SHP77 treated with DMSO at 0.1 percent for 48 hours (cell line): Measurements from ENCODE around the gene CPXM2.

Experiments
- DNase-seq: peaks from one replicate; lab custom pipeline; 2025; lab: John Stamatoyannopoulos, UW

Gene CPXM2

DNA sequence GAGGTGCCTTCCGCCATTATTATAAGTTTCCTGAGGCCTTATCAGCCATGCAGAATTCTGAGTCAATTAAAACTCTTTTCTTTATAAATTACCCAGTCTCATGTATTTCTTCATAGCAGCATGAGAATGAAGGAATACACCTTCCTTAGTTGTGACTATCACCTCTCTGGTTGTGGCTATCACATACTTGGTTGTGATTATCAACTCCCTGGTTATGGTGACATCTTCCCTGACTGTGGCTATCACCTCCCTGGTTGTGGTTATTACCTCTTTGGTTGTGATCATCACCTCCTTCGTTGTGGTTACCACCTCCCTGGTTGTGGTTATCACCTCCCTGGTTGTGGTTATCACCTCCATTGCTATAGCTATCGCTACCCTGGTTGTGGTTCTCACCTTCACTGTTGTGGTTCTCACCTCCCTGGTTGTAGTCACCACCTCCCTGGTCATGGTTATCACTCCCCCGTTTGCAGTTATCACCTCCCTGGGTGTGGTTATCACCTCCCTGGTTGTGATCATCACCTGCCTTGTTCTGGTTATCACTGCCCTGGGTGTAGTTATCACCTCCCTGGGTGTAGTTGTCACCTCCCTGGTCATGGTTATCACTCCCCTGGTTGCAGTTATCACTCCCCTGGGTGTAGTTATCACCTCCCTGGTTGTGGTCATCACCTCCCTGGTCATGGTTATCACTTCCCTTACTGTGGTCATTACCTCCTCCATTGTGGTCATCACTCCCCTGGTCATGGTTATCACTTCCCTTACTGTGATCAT lies 119.5 kb downstream of the CPXM2 start:
- DNase-seq = no peak

DNA sequence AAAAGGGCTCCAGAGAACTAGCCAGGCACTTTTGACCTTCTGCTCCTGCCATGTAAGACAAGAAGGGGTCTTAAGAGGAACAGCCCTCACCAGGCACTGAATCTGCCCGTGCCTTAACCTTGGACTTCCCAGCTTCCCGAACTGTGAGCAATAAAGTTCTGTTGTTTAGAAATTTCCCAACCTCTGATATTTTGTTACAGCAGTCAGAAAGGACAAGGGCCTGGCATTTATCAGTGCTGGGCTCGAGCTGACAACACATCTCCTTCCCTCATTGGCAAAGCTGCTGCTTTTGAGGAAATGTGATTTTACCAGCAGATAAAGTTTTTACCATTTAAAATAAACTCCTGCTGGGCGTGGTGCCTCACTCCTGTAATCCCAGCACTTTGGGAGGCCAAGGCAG lies 122.0 kb downstream of the CPXM2 start:
- DNase-seq = no peak

DNA sequence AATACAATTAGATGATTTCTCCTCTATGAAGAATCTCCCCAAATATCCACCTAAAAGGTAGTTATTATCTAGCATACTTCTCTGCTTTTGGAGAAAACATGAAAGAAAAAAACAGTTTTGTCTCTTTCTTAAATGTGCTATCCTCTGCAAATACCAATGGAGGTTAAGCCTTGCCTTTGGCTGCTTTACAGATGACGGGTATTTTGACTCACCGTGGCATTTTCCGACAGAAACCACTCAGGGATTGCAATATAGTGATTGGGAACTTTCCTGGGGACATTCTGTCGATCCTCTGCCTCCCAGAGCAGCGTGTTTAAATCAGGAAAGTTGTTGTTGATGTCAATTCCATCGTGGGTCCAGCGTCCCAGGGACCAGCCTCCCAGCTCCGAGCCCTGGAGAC lies 124.8 kb downstream of the CPXM2 start:
- no peak for DNase-seq

- DNase-seq = no peak
These were observed 125.6 kb downstream of the CPXM2 start for GRCh38 chr10:123766012-123766411.

DNA sequence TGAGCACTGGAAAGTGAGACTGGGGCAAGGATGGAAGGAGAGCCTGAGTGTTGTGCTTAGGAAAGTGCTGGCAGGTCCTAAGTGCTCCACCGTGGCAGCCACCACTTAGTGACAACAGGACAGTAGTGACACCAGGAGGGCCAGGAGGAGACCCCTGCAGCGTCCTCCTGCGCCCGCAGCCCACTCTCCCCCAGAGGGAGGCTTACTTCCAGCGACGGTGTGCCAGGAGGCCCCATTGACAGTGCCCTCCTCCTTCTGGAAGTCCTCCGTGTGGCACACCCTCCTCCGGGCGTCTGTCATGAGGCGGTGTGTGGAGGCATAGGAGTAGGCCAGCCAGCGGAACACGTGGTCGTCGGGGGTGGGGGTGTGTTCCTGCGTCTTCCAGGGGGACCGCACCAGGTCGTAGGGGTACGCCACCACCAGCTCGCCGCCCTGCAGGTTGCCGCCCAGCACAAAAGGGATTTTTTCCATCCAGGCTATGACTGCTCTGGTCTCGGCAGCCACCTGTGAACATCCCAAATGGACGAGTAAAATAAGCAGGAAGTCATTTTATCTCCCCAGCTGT lies 129.9 kb downstream of the CPXM2 start:
- no peak for DNase-seq

GRCh38 chr10:123761038-123761428 lies 130.6 kb downstream of the CPXM2 start:
- DNase-seq = no peak

DNA sequence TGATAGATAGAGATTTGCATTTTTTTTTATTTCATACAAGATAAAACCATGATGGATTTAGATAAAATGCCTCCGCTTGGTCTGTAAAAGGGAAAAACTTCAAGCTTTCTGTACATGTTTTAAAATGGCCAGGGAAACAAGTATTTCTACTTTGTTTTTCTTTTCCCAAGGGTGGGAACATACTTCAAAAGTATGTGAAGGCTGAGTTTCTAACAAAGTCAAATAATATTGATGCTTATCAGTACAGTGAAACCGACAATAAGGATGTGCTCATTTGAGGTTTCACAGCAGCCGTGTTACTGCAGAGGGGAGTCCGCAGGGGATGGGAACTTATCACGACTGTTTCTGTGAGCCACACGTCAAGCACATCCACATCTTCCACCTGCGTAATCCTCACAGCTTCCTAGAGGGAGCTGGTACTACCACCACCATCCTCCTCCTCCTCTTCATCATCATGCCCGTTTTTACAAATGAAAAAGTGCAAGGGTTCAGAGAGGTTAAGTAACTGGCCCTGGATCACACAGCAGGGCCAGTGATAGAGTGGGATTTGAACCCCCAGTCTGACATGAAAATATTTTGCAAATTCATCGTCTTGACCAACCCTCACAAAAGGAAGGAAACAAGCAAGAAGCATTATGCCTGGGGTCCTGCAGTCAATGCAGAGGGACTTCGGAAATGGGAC lies 131.1 kb downstream of the CPXM2 start:
- no peak for DNase-seq

DNA sequence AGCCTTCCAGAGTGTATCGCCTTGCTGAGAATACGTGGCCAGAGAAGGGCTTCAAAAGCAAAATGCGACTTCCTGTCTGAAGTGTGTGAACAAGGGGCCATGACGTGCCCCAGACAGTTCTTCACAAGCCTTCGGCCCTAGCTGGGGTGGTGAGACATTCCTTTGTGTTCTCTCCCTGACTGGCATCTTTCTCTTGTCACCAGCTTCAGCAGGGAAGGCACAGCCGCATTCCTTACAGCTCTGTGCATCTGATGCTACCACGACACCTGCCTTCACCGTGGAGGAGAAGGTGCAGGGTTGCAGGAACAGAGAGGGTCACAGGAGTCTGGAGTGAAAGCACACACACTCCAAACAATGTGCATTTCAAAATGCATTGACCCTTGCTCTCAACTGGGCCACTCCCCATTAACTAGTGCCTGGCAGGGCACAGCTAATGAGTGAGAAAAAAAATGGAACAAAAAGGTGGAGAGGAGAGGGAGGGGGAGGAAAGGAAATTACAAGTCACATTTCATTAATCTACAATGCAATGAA lies 132.0 kb downstream of the CPXM2 start:
- DNase-seq = no peak

DNA sequence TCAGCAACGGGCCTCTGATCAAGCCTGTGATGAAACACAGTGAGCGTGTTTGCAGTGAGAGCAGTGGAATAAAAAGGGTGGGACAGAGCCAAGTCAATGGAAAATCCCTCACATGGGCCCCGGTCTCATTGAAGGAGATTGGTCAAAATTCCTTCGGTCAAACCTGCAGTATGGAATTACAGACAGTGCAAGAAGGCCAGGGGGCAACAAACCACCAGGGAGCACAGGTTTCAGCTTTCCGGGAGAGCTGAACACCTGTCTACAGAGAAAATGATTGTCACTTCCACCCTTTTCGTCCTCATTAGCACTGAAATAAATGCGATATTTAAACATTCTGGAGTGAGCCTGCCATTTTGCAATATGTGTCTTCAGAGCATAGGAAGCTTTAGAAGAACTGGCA lies 132.6 kb downstream of the CPXM2 start:
- DNase-seq = no peak

DNA sequence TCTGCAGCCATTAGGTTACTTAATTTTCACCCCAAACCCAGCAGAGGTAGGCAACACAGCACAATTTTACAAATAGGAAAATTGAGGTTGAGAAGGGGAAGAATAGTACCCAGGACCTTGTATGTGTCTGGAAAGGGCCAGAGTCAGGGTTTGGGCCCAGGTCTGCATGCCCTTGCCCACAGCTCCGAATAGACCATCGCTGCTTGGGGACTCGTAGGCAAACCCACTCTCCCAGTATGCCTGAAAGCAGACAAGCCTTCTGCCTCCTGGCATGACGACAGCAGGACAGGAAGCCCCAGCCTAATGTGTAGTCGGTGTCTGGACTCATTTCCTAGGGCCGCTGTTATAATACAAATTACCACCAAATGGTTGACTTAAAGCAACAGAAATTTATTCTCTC lies 133.8 kb downstream of the CPXM2 start:
- DNase-seq = no peak

- DNase-seq = no peak
These were observed 136.5 kb downstream of the CPXM2 start for GRCh38 chr10:123755061-123755460.

DNA sequence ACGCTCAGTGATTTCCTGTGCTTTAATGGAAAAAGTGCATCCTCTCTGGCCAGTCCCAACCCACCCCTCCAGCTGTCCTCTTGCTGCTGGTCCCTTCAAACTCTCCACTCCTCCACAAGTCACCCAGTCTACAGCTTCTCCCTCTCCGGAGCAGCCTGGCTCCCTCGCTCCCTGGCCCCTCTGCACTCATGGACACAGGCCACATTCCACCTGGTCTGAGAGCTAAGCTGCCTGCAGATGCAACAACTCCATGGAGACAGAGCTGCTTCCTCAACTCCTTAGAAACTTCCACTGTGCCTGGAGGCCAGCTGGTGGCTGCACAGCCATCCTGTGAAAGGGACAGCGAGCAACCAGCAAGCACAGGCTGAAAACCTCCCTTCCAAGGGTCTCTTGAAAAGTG lies 137.5 kb downstream of the CPXM2 start:
- no peak for DNase-seq

DNA sequence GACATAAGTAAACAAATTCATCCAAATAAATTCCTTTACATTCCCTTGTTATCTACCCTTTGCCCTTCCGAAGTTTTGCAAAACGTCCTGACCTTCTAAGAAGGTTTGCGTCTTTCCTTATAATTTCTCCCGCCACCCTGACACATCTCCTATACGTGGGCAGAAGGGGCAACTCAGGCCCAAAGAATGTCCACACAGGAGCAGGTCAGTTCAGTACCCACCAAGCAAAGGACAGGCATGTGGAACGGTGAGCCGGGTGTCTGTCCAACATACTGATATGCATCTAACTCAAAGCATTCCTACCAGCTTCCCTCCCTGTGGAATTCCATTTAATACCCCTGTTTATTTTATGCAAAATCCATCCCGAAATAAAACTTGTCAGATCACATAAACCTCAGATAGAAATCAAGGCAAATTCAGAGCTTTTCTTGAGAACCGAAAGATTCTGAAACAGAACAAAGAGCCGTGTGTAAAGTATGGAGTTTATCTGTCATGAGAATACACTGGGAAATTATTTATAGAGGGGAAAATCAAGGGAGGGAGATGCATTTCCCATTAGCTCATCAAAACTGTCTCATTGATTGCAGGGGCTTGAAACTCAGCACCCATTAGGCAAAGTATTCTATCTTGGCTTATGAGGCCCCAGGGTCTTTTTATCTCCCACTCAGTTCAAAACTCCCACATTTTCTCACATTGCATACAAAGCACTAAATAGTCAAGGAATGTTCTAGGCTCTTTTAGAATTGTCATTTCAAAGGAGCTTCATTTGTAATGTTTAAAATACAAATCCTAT lies 140.1 kb downstream of the CPXM2 start:
- no peak for DNase-seq

DNA sequence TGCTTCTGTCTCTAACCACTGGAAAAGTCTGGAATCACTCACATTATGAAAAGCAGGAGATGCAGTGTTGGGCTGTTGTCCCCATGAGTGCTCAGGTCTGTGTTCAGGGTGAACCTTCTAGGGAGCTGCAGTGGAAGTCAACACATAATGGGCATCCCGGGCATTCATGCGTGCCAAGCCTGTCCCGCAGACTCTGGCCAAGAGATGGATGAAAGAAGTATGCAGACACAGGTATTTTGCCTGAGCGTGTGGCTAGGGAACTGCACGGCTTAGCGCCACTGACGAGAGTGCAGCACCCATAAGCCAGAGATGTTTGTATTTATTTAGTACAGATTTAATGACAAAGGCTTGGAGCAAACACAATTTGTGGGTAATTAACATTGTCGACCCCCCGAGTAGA lies 140.7 kb downstream of the CPXM2 start:
- DNase-seq = no peak

- DNase-seq = no peak
These were observed 142.9 kb downstream of the CPXM2 start for GRCh38 chr10:123748711-123749110.

- no peak for DNase-seq
These were observed 144.2 kb downstream of the CPXM2 start for GRCh38 chr10:123747426-123747825.

GRCh38 chr10:123746942-123747341 lies 144.7 kb downstream of the CPXM2 start:
- no peak for DNase-seq

DNA sequence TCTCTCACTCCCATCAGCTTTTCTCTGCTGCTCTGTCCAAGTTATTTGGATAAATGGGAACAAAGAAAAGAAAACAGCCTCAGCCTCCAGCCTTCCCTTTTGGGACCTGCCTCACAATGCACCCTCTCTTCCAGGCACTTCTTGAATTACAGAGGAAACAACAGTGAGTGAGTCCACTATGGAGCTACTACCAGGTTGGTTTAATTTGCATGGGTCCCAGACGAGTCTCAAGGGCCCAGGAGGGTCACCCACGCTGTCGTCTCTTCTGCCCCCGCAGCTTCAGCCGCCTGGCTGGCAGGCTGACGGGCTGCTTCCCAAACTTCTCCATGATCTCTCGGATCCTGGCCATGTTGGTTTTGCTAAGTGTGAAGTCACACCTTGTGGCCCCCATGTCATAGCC lies 145.1 kb downstream of the CPXM2 start:
- DNase-seq = no peak

GRCh38 chr10:123746061-123746460 lies 145.5 kb downstream of the CPXM2 start:
- no peak for DNase-seq

DNA sequence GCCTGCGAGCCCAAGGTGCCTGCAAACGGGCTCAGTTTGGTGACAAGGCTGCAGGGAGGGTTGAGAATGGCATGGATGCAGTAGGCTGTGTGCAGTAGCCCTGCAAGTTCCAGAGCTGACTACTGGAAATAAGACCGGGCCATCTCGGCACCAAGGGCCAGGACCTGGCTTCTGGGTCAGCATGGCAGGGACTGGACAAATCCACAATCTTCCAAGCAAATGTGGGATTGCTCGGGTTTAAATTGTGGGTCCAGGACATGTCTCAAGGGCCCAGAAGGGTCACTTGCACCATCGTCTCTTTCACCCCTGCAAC lies 147.4 kb downstream of the CPXM2 start:
- DNase-seq = no peak

DNA sequence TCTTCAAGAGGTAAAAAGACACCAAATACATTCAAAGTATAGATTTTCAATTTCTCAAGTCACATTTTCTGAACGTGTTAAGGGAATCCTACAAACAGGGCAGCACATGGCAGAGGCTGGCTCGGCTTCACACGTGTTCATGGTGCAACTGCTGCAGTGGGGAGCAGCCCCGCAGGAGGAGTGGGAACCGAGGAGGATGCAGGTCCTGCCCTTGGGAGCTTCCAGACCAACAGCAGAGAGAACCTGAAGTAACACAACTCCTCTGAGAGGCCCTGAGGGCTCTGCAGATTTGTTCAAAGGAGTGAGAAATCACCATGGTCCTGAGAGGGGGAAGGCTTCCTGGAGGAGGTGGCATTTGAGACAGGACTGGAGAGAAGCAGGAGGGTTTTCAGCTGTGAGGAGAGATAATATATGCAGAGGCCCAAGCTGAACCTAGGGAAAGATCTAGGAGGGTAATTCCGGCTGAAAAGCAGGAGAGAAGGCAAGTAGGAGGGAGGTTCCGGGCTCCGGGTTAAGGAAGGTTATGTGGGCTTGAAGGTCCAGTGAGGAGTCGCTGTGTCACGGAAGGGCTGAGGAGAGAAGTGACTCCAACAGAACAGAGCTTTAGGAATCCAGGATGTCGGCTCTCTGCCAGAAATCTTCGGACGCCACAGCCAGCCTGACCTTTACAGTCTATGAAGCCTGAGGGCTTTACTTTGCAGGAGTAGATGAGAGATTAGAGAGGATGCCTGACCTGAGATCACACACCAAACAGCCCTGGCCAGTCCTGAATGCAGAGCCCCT lies 148.0 kb downstream of the CPXM2 start:
- DNase-seq = no peak
